H9 (cell line): ENCODE results near the gene GRIP1. TPM values are rescaled to one million over a fixed set of nuclear protein-coding genes. Genes with fewer than 3 reads are reported as not detected.

Experiments
- DNase-seq: peaks from one replicate; pipeline ENCODE4 v3.0.0-alpha.2; 2017
- H2AFZ ChIP-seq: one replicate; pipeline ENCODE4 v1.6.1; 2013; ENCODE audit warnings: mild to moderate bottlenecking, low read length, control low read depth, moderate library complexity
- H2AK5ac ChIP-seq: 2 replicates; pipeline ENCODE4 v1.6.1; 2013; ENCODE audit warnings: low read length, control low read depth, mixed read lengths; ENCODE audit not compliant: insufficient read length
- H2BK120ac ChIP-seq: one replicate; pipeline ENCODE4 v1.6.1; 2013; ENCODE audit warnings: low read depth, mild to moderate bottlenecking, low read length, control low read depth, inconsistent platforms; ENCODE audit not compliant: poor library complexity, severe bottlenecking
- H2BK12ac ChIP-seq: 2 replicates; pipeline ENCODE4 v1.6.1; 2013; ENCODE audit warnings: low read length, control low read depth, mixed read lengths, low read depth; ENCODE audit not compliant: insufficient read length
- H2BK15ac ChIP-seq: 2 replicates; pipeline ENCODE4 v1.6.1; 2013; ENCODE audit warnings: low read depth, low read length, control low read depth
- H2BK20ac ChIP-seq: one replicate; pipeline ENCODE4 v1.6.1; 2013; ENCODE audit warnings: low read depth, mild to moderate bottlenecking, low read length, control low read depth, inconsistent platforms; ENCODE audit not compliant: poor library complexity, severe bottlenecking
- H2BK5ac ChIP-seq: 2 replicates; pipeline ENCODE4 v1.6.1; 2013; ENCODE audit warnings: low read length, control low read depth, mixed read lengths; ENCODE audit not compliant: insufficient read length
- H3K14ac ChIP-seq: 2 replicates; pipeline ENCODE4 v1.6.1; 2013; ENCODE audit warnings: low read length, control low read depth; ENCODE audit not compliant: insufficient read depth
- H3K18ac ChIP-seq: 2 replicates; pipeline ENCODE4 v1.6.1; 2013; ENCODE audit warnings: low read depth, mild to moderate bottlenecking, mixed read lengths, low read length, control low read depth; ENCODE audit not compliant: insufficient read length
- H3K23ac ChIP-seq: 2 replicates; pipeline ENCODE4 v1.6.1; 2013; ENCODE audit warnings: low read length, control low read depth, mixed read lengths, low read depth; ENCODE audit not compliant: insufficient read length
- H3K23me2 ChIP-seq: 2 replicates; pipeline ENCODE4 v1.6.1; 2013; ENCODE audit warnings: low read depth, mild to moderate bottlenecking, mixed read lengths, low read length, control low read depth; ENCODE audit not compliant: insufficient read length, poor library complexity, severe bottlenecking
- H3K27ac ChIP-seq: 2 replicates; pipeline ENCODE4 v1.5.1; 2013; ENCODE audit warnings: low read length, control low read depth, mixed read lengths, low read depth; ENCODE audit not compliant: insufficient read length
- H3K27me3 ChIP-seq: 2 replicates; pipeline ENCODE4 v1.6.1; 2013; ENCODE audit warnings: low read length, control low read depth, inconsistent platforms; ENCODE audit not compliant: insufficient read depth
- H3K4ac ChIP-seq: 2 replicates; pipeline ENCODE4 v1.6.1; 2013; ENCODE audit warnings: low read depth, mild to moderate bottlenecking, control low read depth, inconsistent platforms, low read length, moderate library complexity
- H3K4me1 ChIP-seq: 2 replicates; pipeline ENCODE4 v1.6.1; 2013; ENCODE audit warnings: low read length, control low read depth, inconsistent platforms; ENCODE audit not compliant: insufficient read depth
- H3K4me2 ChIP-seq: 2 replicates; pipeline ENCODE4 v1.6.1; 2013; ENCODE audit warnings: low read length, control low read depth, mixed read lengths; ENCODE audit not compliant: insufficient read length, insufficient read depth
- H3K56ac ChIP-seq: 2 replicates; pipeline ENCODE4 v1.6.1; 2013; ENCODE audit warnings: low read depth, mild to moderate bottlenecking, mixed read lengths, low read length, control low read depth; ENCODE audit not compliant: insufficient read length
- H3K79me1 ChIP-seq: 2 replicates; pipeline ENCODE4 v1.6.1; 2013; ENCODE audit warnings: low read depth, mild to moderate bottlenecking, moderate library complexity, low read length, control low read depth, inconsistent platforms; ENCODE audit not compliant: insufficient read depth, poor library complexity, severe bottlenecking
- H3K79me2 ChIP-seq: 2 replicates; pipeline ENCODE4 v1.6.1; 2013; ENCODE audit warnings: low read length, control low read depth, inconsistent platforms; ENCODE audit not compliant: insufficient read depth
- H3K9ac ChIP-seq: 2 replicates; pipeline ENCODE4 v1.6.1; 2013; ENCODE audit warnings: low read length, control low read depth, mixed read lengths; ENCODE audit not compliant: insufficient read length; ENCODE audit errors: extremely low read depth
- H3K9me3 ChIP-seq: one replicate; pipeline ENCODE4 v1.6.1; 2013; ENCODE audit warnings: low read depth, low read length, inconsistent platforms; ENCODE audit not compliant: control insufficient read depth
- H3T11ph ChIP-seq: one replicate; pipeline ENCODE4 v1.6.1; 2013; ENCODE audit warnings: mild to moderate bottlenecking, low read length, control low read depth, inconsistent platforms
- H4K20me1 ChIP-seq: one replicate; pipeline ENCODE4 v1.6.1; 2013; ENCODE audit not compliant: control insufficient read depth, insufficient read length, insufficient read depth
- H4K5ac ChIP-seq: 2 replicates; pipeline ENCODE4 v1.6.1; 2013; ENCODE audit warnings: low read depth, mild to moderate bottlenecking, mixed read lengths, low read length, control low read depth; ENCODE audit not compliant: insufficient read length
- H4K8ac ChIP-seq: replicated peaks from 2 replicates; pipeline ENCODE4 v1.6.1; 2013; ENCODE audit warnings: low read length, control low read depth, mixed read lengths, low read depth; ENCODE audit not compliant: insufficient read length
- H4K91ac ChIP-seq: 2 replicates; pipeline ENCODE4 v1.6.1; 2013; ENCODE audit warnings: low read depth, mild to moderate bottlenecking, moderate library complexity, mixed read lengths, low read length, control low read depth; ENCODE audit not compliant: insufficient read length
- H3K27ac Mint-ChIP-seq, 3 experiments: 2 replicates in 2 of 3; 3 replicates in 1 of 3; pipeline ENCODE4 v1.8.0; 2020 to 2021; ENCODE audit warnings: mixed read lengths in 3 of 3, mild to moderate bottlenecking in 1 of 3, moderate library complexity in 1 of 3
- H3K27me3 Mint-ChIP-seq: 2 replicates; pipeline ENCODE4 v1.8.0; 2021; ENCODE audit warnings: low read depth, mild to moderate bottlenecking, moderate library complexity, mixed read lengths
- H3K36me3 Mint-ChIP-seq, 3 experiments: 2 replicates in 2 of 3; 3 replicates in 1 of 3; pipeline ENCODE4 v1.8.0; 2020 to 2021; ENCODE audit warnings: low read depth in 3 of 3, mixed read lengths in 3 of 3; ENCODE audit not compliant: insufficient read depth in 1 of 3
- H3K4me1 Mint-ChIP-seq, 2 experiments: 2 replicates each; pipeline ENCODE4 v1.8.0; 2020; ENCODE audit warnings: mixed read lengths in 2 of 2
- H3K4me3 Mint-ChIP-seq, 2 experiments: 2 replicates in 1 of 2; 3 replicates in 1 of 2; pipeline ENCODE4 v1.8.0; 2020 to 2021; ENCODE audit warnings: mild to moderate bottlenecking in 2 of 2, mixed read lengths in 2 of 2, moderate library complexity in 1 of 2
- H3K9me3 Mint-ChIP-seq, 2 experiments: 2 replicates in 1 of 2; 3 replicates in 1 of 2; pipeline ENCODE4 v1.8.0; 2020; ENCODE audit warnings: mild to moderate bottlenecking in 2 of 2, mixed read lengths in 2 of 2, moderate library complexity in 1 of 2
- WGBS: extraction: QIAGEN DNeasy Blood & Tissue Kit; methylation state at CpG from one replicate; pipeline ENCODE4 v1.1.7; 2013; ENCODE audit warnings: missing lambda C conversion rate, low lambda C conversion rate, mixed read lengths; ENCODE audit not compliant: insufficient read length; ENCODE audit errors: extremely low coverage; 5-methylcytosine and 5-hydroxymethylcytosine counted together
- total RNA-seq: library from RNA; stranded (reverse); gene quantifications from 2 replicates; pipeline ENCODE4 v1.2.1, GENCODE V29; 2021
- TF ChIP-seq, protein P1 (sequence below): fragments of 200-600 bp; sonication (generic); conservative IDR thresholded peaks from 3 replicates; pipeline ENCODE4 v1.8.0; 2021; ENCODE audit warnings: antibody characterized with exemption, mild to moderate bottlenecking

GRIP1 gene
- total RNA-seq, 1 experiment from 2014 or later = 19.5 TPM

DNA sequence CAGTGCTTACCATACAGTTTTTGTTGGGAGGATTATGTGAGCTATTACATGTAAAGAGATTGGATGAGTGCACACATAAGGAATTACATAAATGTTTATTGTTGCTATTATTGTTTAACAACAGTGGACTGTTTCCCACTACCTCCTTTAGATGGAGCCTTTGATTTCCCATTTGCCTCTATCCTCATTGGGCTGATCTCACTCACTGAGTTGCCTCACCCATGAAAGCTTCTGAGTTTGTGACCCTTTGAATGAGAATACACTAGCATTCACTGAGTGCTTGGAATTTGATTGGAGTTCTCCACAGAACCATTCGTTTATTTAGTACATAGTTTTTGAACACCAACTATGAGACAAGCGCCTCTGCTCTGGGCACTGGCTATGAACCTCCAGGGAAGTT, 255.6 kb downstream of the GRIP1 start:
- Mint-ChIP-seq H3K4me1 (peaks cover 30 to 31% of the 10 kb centered on the region in 2 experiments), H3K27ac (peak overlapping the region in 1 of 3 experiments; percentile 49; a peak in 1 of 7 replicates), H3K36me3 (peaks cover 0 to 12% (median 3%) of the 10 kb centered on the region in 3 experiments; a peak in 4 of 7 replicates), H3K4me3 (no peak overlapping the region), H3K9me3 (peaks cover 4 to 5% of the 10 kb centered on the region in 2 experiments; a peak in 3 of 5 replicates), H3K27me3 (no peaks in the 10 kb centered on the region)
- H3T11ph ChIP-seq = no peak overlapping the region
- no peak overlapping the region for H3K23ac ChIP-seq
- no peaks in the 10 kb centered on the region for H3K79me2 ChIP-seq
- H4K8ac ChIP-seq = no peak overlapping the region
- TF ChIP-seq, protein P1, sequence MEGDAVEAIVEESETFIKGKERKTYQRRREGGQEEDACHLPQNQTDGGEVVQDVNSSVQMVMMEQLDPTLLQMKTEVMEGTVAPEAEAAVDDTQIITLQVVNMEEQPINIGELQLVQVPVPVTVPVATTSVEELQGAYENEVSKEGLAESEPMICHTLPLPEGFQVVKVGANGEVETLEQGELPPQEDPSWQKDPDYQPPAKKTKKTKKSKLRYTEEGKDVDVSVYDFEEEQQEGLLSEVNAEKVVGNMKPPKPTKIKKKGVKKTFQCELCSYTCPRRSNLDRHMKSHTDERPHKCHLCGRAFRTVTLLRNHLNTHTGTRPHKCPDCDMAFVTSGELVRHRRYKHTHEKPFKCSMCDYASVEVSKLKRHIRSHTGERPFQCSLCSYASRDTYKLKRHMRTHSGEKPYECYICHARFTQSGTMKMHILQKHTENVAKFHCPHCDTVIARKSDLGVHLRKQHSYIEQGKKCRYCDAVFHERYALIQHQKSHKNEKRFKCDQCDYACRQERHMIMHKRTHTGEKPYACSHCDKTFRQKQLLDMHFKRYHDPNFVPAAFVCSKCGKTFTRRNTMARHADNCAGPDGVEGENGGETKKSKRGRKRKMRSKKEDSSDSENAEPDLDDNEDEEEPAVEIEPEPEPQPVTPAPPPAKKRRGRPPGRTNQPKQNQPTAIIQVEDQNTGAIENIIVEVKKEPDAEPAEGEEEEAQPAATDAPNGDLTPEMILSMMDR = no peak
- no peak overlapping the region for H3K18ac ChIP-seq
- H2AK5ac ChIP-seq = no peak overlapping the region
- H3K4me1 ChIP-seq = peaks cover 12% of the 10 kb centered on the region; the same call in 1 of the 2 replicates
- no peaks in the 10 kb centered on the region for H4K20me1 ChIP-seq
- no peak overlapping the region for H3K27ac ChIP-seq
- no peak overlapping the region for H4K91ac ChIP-seq
- no peaks in the 10 kb centered on the region for H3K27me3 ChIP-seq
- no peak overlapping the region for H2BK20ac ChIP-seq
- no peak overlapping the region for H3K14ac ChIP-seq
- H2BK15ac ChIP-seq = no peak overlapping the region
- H3K79me1 ChIP-seq = no peaks in the 10 kb centered on the region
- H2AFZ ChIP-seq = no peak overlapping the region
- H3K9me3 ChIP-seq = peaks cover 6% of the 10 kb centered on the region
- H3K56ac ChIP-seq = no peak overlapping the region
- WGBS = no CpG with 5 or more reads among the region's 2 CpGs
- no peak overlapping the region for H3K9ac ChIP-seq
- H2BK120ac ChIP-seq = no peak overlapping the region
- no peak overlapping the region for H2BK12ac ChIP-seq
- no peaks in the 10 kb centered on the region for H3K23me2 ChIP-seq
- H3K4me2 ChIP-seq = no peak overlapping the region
- H3K4ac ChIP-seq = no peak overlapping the region
- DNase-seq = no peak
- H2BK5ac ChIP-seq = no peak overlapping the region
- no peak overlapping the region for H4K5ac ChIP-seq
